Breast epithelium (tissue), 4 donors: ENCODE results near the gene UBAC2. TPM values are rescaled to one million over a fixed set of nuclear protein-coding genes. Genes with fewer than 3 reads are reported as not detected.

Experiments
- DNase-seq, 2 donors: peaks; one replicate each; pipeline ENCODE4 v3.0.0-alpha.2; 2019; ENCODE audit warnings: low spot score in 2 of 2
- H3K27ac ChIP-seq, 2 donors: fragments of 200-600 bp; sonication (generic) in 1 of 2; one replicate each; pipeline ENCODE4 v1.5.1; 2016 to 2019; ENCODE audit warnings: mild to moderate bottlenecking in 1 of 2
- H3K27me3 ChIP-seq, 2 donors: fragments of 200-600 bp; sonication (generic) in 1 of 2; one replicate each; pipeline versions ENCODE4 v1.5.1 to v1.6.0; 2017 to 2019; ENCODE audit warnings: control low read depth in 1 of 2, mild to moderate bottlenecking in 1 of 2
- H3K36me3 ChIP-seq: fragments of 200-600 bp; one replicate; pipeline ENCODE4 v1.5.1; 2019
- H3K4me1 ChIP-seq, 2 donors: fragments of 200-600 bp; sonication (generic); one replicate each; pipeline ENCODE4 v1.5.1; 2016 to 2019; ENCODE audit warnings: control low read depth in 1 of 2
- H3K4me3 ChIP-seq, 3 donors: fragments of 200-600 bp; sonication (generic); 1 replicate in 2 of 3; 2 replicates in 1 of 3; pipeline ENCODE4 v1.5.1; 2016 to 2019; ENCODE audit warnings: mild to moderate bottlenecking in 3 of 3, moderate library complexity in 2 of 3
- H3K9me3 ChIP-seq, 2 donors: fragments of 200-600 bp; sonication (generic) in 1 of 2; one replicate each; pipeline ENCODE4 v1.5.1; 2016 to 2019; ENCODE audit warnings: control low read depth in 1 of 2
- POLR2A ChIP-seq: fragments of 450-650 bp; IDR thresholded peaks from one replicate; pipeline ENCODE4 v1.6.1; 2016; ENCODE audit warnings: antibody characterized with exemption, mild to moderate bottlenecking, moderate library complexity
- POLR2AphosphoS5 ChIP-seq, 3 donors: sonication (generic); formaldehyde crosslinking; IDR thresholded peaks; one replicate each; pipeline ENCODE4 v1.6.1; 2017; ENCODE audit warnings: antibody characterized with exemption in 3 of 3
- intact Hi-C: fragments of 100-400 bp; cut with DNase I; formaldehyde crosslinking; loops from one replicate; pipeline ENCODE4 v1.15.1; 2023; ENCODE audit warnings: low total_unique reads
- total RNA-seq, 3 donors: library from RNA; depleted of rRNA; stranded (reverse); fragments of >200 nt; gene quantifications; one replicate each; pipeline ENCODE4 v1.1.0, GENCODE V29; 2016
- TF ChIP-seq, protein P1 (sequence below), 3 donors: fragments of 450-650 bp; IDR thresholded peaks; one replicate each; pipeline ENCODE4 v1.5.1; 2016 to 2017; ENCODE audit warnings: antibody characterized with exemption in 3 of 3, mild to moderate bottlenecking in 3 of 3, moderate library complexity in 3 of 3

UBAC2 gene
- total RNA-seq, 3 donors from 2014 or later: 64.6 to 72.8 (median 65.1) TPM

DNA sequence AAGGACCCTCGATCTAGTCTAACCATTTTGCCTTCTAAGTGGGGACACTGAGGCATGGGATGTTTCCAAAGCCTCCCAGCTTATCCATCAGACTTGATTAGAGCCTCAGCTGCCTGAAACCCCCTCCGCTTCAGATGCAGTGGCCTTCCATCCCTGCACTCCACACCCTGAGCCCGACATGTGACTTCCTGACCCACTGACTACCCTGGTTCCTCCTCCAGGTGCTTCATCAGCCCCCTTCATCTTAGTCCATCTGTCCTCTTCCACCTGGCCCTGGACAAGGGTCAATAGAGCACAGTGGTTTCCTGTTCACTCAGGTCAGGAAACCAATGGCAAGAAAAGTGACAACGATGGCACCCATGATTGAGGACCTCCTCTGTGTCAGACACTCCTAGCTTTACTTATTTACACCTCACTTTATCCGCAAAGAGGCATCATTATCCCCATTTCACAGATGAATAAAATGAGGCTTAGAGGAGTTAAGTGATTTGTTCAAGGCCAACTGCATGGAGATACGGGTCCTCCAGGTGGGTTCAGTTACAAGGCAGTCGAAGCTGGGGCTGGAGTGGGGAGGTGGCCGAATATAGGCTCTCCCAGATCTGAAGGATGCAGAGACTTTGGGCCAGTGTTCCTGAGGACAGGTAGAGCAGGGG, 219.1 kb downstream of the UBAC2 start:
- no peak overlapping the region for H3K27ac ChIP-seq
- no peaks in the 10 kb centered on the region for H3K36me3 ChIP-seq
- TF ChIP-seq POLR2A: no peak
- TF ChIP-seq POLR2AphosphoS5 (IDR thresholded peaks at IDR 0.05): no peak
- TF ChIP-seq, protein P1, sequence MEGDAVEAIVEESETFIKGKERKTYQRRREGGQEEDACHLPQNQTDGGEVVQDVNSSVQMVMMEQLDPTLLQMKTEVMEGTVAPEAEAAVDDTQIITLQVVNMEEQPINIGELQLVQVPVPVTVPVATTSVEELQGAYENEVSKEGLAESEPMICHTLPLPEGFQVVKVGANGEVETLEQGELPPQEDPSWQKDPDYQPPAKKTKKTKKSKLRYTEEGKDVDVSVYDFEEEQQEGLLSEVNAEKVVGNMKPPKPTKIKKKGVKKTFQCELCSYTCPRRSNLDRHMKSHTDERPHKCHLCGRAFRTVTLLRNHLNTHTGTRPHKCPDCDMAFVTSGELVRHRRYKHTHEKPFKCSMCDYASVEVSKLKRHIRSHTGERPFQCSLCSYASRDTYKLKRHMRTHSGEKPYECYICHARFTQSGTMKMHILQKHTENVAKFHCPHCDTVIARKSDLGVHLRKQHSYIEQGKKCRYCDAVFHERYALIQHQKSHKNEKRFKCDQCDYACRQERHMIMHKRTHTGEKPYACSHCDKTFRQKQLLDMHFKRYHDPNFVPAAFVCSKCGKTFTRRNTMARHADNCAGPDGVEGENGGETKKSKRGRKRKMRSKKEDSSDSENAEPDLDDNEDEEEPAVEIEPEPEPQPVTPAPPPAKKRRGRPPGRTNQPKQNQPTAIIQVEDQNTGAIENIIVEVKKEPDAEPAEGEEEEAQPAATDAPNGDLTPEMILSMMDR (IDR thresholded peaks at IDR 0.05): no peak
- intact Hi-C loops: no loop called here
- H3K4me3 ChIP-seq: no peak overlapping the region
- no peaks in the 10 kb centered on the region for H3K9me3 ChIP-seq
- DNase-seq: no peak
- H3K4me1 ChIP-seq: no peaks in the 10 kb centered on the region
- peaks cover 0 to 4% of the 10 kb centered on the region in 2 donors for H3K27me3 ChIP-seq

DNA sequence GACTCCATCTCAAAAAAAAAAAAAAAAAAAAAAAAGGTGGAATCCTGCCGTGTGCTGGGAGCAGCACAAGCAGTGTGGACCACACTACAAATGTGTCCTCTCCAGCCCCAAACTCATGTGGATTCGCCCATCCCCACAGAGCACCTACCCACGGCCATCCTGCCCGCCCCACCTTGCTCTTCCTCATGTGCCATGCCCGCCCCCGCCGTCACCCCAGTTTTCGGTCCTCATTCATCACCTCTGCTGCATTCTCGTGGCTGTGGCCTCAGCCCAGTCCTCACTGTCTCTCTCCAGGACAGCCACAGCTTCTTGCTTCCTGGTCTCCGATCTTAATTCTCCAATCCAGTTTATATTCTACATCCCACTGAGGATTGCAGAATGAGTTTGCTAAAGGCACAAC, 220.6 kb downstream of the UBAC2 start:
- H3K36me3 ChIP-seq: no peaks in the 10 kb centered on the region
- peaks cover 0 to 5% of the 10 kb centered on the region in 2 donors for H3K27me3 ChIP-seq
- DNase-seq: no peak
- H3K4me1 ChIP-seq: no peaks in the 10 kb centered on the region
- TF ChIP-seq, protein P1 (IDR thresholded peaks at IDR 0.05): no peak
- no peak for TF ChIP-seq POLR2AphosphoS5 (IDR thresholded peaks at IDR 0.05)
- TF ChIP-seq POLR2A: no peak
- H3K4me3 ChIP-seq: no peak overlapping the region
- intact Hi-C loops: no loop called here
- H3K9me3 ChIP-seq: no peaks in the 10 kb centered on the region
- H3K27ac ChIP-seq: no peak overlapping the region

DNA sequence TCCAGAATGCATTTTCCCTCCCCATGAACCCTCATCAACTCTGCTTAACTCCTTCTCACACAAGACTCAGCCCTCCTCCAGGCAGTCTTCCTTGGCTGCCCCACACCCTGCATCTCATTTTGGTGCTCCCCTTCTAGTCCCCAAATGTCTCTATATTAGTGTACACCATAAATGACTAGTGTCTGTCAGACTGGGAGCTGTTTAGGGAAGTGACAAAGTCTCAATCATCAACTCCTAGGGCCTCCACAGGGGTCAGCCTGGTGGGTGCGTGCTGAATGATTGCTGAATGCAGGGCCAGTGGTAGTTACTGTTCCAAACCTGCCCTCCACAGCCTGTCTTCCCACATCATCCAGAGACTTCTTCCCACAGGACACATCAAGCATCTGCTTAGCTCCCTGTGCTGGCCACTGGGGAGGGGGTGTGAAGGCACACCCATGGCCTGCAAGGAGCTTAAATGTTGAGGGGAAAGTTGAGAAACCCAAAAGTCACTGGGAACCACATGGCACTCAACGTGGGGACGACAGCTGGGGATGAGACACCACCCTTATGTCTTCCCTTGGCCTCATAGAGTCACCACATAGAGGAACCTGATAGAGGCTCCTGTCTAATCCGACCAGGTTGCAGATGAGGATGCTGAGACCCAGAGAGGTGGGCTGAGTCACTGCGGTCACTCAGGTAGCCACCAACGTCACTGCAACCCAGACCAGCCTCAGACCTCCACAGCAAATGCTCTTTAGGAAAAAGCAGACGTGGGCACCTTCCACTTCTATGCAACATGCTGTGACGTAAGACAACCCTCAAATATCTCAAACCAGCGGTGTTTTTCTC, 221.3 kb downstream of the UBAC2 start:
- peak in 1 of 2 donors; percentile 2 for DNase-seq
- intact Hi-C loops: no loop called here
- H3K4me3 ChIP-seq: no peak overlapping the region

DNA sequence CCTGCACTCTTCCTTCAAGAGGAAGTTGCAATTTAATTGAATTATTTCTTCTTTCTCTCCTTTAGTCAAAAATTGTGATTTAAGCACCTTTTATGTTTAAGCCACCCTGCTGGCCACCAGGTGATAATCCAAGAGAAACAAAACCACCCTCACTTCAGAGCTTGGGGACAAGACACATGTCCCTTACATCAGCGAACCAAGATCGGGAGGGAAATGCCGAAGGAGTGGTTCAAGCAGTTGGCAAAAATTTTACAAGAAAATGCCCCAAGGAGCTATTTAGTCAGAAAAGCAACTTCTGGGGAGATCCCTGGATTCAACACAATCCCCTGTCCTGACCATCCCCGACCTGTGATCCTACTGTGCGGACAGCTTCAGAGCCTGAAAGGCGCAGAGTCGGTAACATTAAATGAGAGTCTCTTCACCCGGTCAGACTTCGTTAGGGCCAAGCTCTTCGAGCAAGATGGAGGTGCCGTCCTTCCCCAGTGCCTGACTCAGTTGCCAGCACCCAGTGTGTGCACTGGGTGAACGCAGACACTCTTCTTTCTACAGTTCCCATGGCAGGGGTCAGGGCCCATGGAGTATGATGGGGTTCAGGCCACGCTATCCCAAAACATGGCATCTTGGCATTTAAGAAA, 222.0 kb downstream of the UBAC2 start:
- H3K27me3 ChIP-seq: peaks cover 0 to 9% of the 10 kb centered on the region in 2 donors
- no peaks in the 10 kb centered on the region for H3K4me1 ChIP-seq
- H3K9me3 ChIP-seq: no peaks in the 10 kb centered on the region
- intact Hi-C loops: no loop called here
- no peak overlapping the region for H3K4me3 ChIP-seq
- DNase-seq: peak in 1 of 2 donors; percentile 20
- TF ChIP-seq, protein P1 (IDR thresholded peaks at IDR 0.05): no peak
- TF ChIP-seq POLR2AphosphoS5 (IDR thresholded peaks at IDR 0.05) (no peak), POLR2A (no peak)
- H3K27ac ChIP-seq: no peak overlapping the region
- H3K36me3 ChIP-seq: no peaks in the 10 kb centered on the region

More for the DNA sequence above, 221.3 kb downstream of the UBAC2 start:
- no peaks in the 10 kb centered on the region for H3K36me3 ChIP-seq
- peaks cover 0 to 9% of the 10 kb centered on the region in 2 donors for H3K27me3 ChIP-seq
- no peak overlapping the region for H3K27ac ChIP-seq
- H3K4me1 ChIP-seq: no peaks in the 10 kb centered on the region
- TF ChIP-seq POLR2A (no peak), POLR2AphosphoS5 (IDR thresholded peaks at IDR 0.05) (no peak)
- TF ChIP-seq, protein P1 (IDR thresholded peaks at IDR 0.05): no peak
- H3K9me3 ChIP-seq: no peaks in the 10 kb centered on the region
